ENCODE measurements around the gene IGFBP6.
A peak's percentile ranks its signal among the peaks of the same experiment; 100 is the strongest.

IGFBP6 gene, protein sequence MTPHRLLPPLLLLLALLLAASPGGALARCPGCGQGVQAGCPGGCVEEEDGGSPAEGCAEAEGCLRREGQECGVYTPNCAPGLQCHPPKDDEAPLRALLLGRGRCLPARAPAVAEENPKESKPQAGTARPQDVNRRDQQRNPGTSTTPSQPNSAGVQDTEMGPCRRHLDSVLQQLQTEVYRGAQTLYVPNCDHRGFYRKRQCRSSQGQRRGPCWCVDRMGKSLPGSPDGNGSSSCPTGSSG

DNA sequence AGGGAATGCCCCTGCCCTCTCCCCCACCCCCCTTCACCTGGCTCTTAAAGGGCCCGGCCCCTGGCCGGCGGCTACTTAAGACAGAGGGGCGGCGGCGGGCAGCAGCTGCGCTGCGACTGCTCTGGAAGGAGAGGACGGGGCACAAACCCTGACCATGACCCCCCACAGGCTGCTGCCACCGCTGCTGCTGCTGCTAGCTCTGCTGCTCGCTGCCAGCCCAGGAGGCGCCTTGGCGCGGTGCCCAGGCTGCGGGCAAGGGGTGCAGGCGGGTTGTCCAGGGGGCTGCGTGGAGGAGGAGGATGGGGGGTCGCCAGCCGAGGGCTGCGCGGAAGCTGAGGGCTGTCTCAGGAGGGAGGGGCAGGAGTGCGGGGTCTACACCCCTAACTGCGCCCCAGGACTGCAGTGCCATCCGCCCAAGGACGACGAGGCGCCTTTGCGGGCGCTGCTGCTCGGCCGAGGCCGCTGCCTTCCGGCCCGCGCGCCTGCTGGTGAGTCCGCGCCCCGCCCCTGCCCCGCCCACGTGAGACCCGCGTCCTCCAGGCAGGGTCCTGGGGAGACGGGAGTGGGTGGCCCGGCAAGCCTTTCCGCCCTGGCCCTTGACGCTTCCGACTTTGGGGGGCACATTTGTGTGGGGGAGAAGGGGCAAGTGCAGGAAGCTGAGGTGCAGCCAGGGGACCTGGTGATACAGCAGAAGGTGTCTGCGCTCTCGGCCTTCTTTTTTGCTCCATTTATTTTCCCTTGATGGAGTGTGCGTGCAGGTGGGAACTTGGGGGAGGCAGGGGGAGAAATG is at the start of gene IGFBP6:
IGFBP6 (plus strand) TSS at position 104 of the 790 bp plus-strand sequence; CDS start at position 155, 51 bp downstream.
- TF ChIP-seq CTCF (IDR thresholded peaks at IDR 0.05), result no peak
- Mint-ChIP-seq H3K36me3 (ENCODE audit: low read depth) (no peaks in the 10 kb centered on the region), H3K4me1 (peaks cover 57% of the 10 kb centered on the region), H3K9me3 (no peaks in the 10 kb centered on the region), H3K27me3 (ENCODE audit: low read depth, poor library complexity) (peaks cover 53% of the 10 kb centered on the region), H3K4me3 (peak within 1 kb of the TSS; percentile 87), H3K27ac (no peak within 1 kb of the TSS)
- DNase-seq, result peak; percentile 81

GRCh38 chr12:53048033-53048779 is 49.3 kb upstream of the IGFBP6 start:
- Mint-ChIP-seq H3K4me1 (peaks cover 79% of the 10 kb centered on the region), H3K27ac (peak overlapping the region; percentile 99), H3K4me3 (peak overlapping the region; percentile 82), H3K9me3 (no peaks in the 10 kb centered on the region), H3K36me3 (ENCODE audit: low read depth) (peaks cover 4% of the 10 kb centered on the region), H3K27me3 (ENCODE audit: low read depth, poor library complexity) (peaks cover 3% of the 10 kb centered on the region)
- TF ChIP-seq CTCF (IDR thresholded peaks at IDR 0.05), result no peak
- DNase-seq, result no peak

GRCh38 chr12:53048780-53049401 is 48.6 kb upstream of the IGFBP6 start:
- Mint-ChIP-seq H3K36me3 (ENCODE audit: low read depth) (peaks cover 4% of the 10 kb centered on the region), H3K4me3 (peak overlapping the region; percentile 82), H3K9me3 (no peaks in the 10 kb centered on the region), H3K27ac (peak overlapping the region; percentile 99), H3K4me1 (peaks cover 84% of the 10 kb centered on the region), H3K27me3 (ENCODE audit: low read depth, poor library complexity) (peaks cover 4% of the 10 kb centered on the region)
- TF ChIP-seq CTCF (IDR thresholded peaks at IDR 0.05), result no peak
- peak; percentile 51 for DNase-seq

DNA sequence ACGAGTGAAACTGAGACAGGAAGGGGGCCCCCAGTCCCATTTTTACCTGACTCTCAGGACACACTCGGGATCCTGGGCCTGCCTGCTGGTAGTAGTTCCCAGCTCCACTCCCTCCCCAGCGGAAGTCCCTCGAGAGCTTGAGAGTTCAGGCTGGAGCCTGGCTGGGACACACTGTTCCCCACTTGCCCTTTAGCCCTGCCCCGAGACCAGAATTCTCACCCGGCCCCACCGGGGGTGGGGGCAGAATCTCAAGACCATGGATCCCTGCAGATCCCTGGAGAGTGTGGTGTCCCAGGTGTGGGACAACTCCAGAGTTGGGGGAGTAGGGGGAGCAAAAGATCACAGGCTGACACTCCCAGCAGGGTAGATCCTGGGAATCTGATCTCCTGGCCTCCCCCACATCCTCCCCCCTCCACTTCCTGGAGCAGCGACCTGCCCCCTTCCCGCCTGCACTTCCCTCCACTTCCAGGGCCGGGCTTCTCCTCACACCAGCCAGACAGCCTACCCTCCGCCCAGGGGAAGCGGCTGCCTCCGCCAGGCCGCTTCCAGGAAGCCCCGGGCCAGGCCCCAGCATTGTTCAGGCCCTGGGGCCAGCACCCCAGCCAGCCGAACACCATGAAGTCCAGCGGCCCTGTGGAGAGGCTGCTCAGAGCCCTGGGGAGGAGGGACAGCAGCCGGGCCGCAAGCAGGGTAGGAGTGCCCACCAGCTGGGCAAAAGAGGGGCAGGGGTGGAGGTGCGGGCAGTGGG is 47.7 kb upstream of the IGFBP6 start, which contains the start of gene TNS2:
TNS2 (plus strand) TSS at position 495 of the 748 bp plus-strand sequence; CDS start at position 616, 121 bp downstream.
- peaks cover 1% of the 10 kb centered on the region for H3K36me3 Mint-ChIP-seq (ENCODE audit: low read depth)
- H3K27me3 Mint-ChIP-seq (ENCODE audit: low read depth, poor library complexity), result peaks cover 7% of the 10 kb centered on the region
- TF ChIP-seq CTCF (IDR thresholded peaks at IDR 0.05), result no peak
- peak; percentile 69 for DNase-seq
- peaks cover 80% of the 10 kb centered on the region for H3K4me1 Mint-ChIP-seq
- no peaks in the 10 kb centered on the region for H3K9me3 Mint-ChIP-seq
- H3K27ac Mint-ChIP-seq, result peak within 1 kb of the TSS; percentile 99
- H3K4me3 Mint-ChIP-seq, result peak within 1 kb of the TSS; percentile 82

GRCh38 chr12:53050426-53051057 is 46.9 kb upstream of the IGFBP6 start:
- no peaks in the 10 kb centered on the region for H3K9me3 Mint-ChIP-seq
- DNase-seq, result no peak
- H3K4me3 Mint-ChIP-seq, result peak overlapping the region; percentile 82
- no peak for TF ChIP-seq CTCF (IDR thresholded peaks at IDR 0.05)
- H3K36me3 Mint-ChIP-seq (ENCODE audit: low read depth), result no peaks in the 10 kb centered on the region
- H3K4me1 Mint-ChIP-seq, result peaks cover 79% of the 10 kb centered on the region
- peak overlapping the region; percentile 68 for H3K27ac Mint-ChIP-seq
- peaks cover 4% of the 10 kb centered on the region for H3K27me3 Mint-ChIP-seq (ENCODE audit: low read depth, poor library complexity)
